Measurements from ENCODE around the gene SLC35F3. TPM values are rescaled to one million over a fixed set of nuclear protein-coding genes. Genes with fewer than 3 reads are reported as not detected.

The SLC35F3 gene
- total RNA-seq, 2 donors from 2014 or later: 0.13 TPM; not detected in 1

DNA sequence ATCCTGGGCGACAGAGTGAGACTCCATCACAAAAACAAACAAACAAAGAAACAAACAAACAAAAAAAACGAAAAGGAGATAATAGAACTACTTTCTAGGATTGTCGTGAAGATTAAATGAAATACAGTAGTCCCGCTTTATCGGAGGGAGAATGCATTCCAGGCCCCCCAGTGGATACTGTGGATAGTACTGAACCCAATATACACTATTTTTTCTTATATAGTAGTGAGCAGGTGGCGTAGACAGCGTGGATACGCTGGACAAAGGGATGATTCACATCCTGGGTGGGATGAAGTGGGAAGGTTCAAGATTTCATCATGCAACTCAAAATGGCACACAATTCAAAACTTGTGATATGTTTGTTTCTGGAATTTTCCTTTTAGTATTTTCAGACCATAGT, 8.0 kb downstream of the SLC35F3 start:
- no peak for DNase-seq
- TF ChIP-seq, protein P1, sequence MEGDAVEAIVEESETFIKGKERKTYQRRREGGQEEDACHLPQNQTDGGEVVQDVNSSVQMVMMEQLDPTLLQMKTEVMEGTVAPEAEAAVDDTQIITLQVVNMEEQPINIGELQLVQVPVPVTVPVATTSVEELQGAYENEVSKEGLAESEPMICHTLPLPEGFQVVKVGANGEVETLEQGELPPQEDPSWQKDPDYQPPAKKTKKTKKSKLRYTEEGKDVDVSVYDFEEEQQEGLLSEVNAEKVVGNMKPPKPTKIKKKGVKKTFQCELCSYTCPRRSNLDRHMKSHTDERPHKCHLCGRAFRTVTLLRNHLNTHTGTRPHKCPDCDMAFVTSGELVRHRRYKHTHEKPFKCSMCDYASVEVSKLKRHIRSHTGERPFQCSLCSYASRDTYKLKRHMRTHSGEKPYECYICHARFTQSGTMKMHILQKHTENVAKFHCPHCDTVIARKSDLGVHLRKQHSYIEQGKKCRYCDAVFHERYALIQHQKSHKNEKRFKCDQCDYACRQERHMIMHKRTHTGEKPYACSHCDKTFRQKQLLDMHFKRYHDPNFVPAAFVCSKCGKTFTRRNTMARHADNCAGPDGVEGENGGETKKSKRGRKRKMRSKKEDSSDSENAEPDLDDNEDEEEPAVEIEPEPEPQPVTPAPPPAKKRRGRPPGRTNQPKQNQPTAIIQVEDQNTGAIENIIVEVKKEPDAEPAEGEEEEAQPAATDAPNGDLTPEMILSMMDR (IDR thresholded peaks at IDR 0.05): no peak
- Histone ChIP-seq H3K4me3 (no peak overlapping the region), H3K4me1 (no peaks in the 10 kb centered on the region), H3K9me3 (no peaks in the 10 kb centered on the region), H3K9ac (ENCODE audit: low read depth in 2 of 2, low read length in 2 of 2) (no peak overlapping the region), H3K27me3 (no peaks in the 10 kb centered on the region), H3K27ac (no peak overlapping the region), H3K36me3 (no peaks in the 10 kb centered on the region)
- intact Hi-C loops (cut with DNase I): no loop called here

DNA sequence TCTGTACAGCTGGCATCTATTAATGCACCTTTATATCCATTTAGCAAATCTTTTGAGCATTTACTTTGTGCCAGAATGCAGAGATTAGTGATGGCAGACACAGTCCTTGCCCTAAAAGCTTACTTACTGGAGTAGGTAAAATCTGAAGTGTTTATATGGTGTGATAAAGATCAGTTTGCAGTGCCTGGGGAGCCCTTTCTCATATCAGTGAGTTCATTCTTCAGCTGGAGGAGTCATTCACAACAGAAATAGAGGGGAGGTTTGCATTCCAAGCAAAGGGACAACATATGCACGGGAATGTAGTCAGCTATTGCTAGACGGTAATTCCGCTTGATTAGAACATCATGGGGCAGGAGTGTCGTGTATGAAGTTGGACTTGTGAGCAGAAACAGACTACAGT, 8.4 kb downstream of the SLC35F3 start:
- no peak for DNase-seq
- Histone ChIP-seq H3K9me3 (no peaks in the 10 kb centered on the region), H3K27ac (no peak overlapping the region), H3K4me1 (no peaks in the 10 kb centered on the region), H3K36me3 (no peaks in the 10 kb centered on the region), H3K9ac (ENCODE audit: low read depth in 2 of 2, low read length in 2 of 2) (no peak overlapping the region), H3K4me3 (no peak overlapping the region), H3K27me3 (no peaks in the 10 kb centered on the region)
- intact Hi-C loops (cut with DNase I): no loop called here
- TF ChIP-seq, protein P1 (IDR thresholded peaks at IDR 0.05): no peak

DNA sequence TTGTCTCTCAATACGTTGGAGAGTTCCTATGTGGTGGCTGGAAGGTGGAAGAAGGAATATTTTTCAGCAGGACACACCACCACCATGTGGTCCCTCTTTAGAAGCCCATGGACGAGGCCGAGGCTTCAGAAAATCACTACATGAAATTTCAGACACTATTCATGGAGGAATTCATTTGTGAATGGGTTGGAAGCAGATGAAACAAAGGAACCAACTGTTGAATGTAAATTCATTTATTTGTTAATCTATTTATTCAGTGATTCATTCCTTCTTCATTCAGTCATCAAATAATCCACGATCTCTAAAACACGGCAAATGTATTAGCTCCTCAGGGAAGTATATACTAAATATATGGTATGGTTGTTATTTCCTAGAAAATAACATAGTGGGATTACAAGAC, 12.2 kb downstream of the SLC35F3 start:
- TF ChIP-seq, protein P1 (IDR thresholded peaks at IDR 0.05): no peak
- H3K9ac ChIP-seq (ENCODE audit: low read depth in 2 of 2, low read length in 2 of 2): no peak overlapping the region
- no peak overlapping the region for H3K4me3 ChIP-seq
- H3K4me1 ChIP-seq: no peaks in the 10 kb centered on the region
- no peak overlapping the region for H3K27ac ChIP-seq
- H3K9me3 ChIP-seq: no peaks in the 10 kb centered on the region
- no peak for DNase-seq
- H3K36me3 ChIP-seq: no peaks in the 10 kb centered on the region
- H3K27me3 ChIP-seq: no peaks in the 10 kb centered on the region
- intact Hi-C loops (cut with DNase I): no loop called here

- no peak overlapping the region for H3K4me3 ChIP-seq
- no peak overlapping the region for H3K27ac ChIP-seq
- no peaks in the 10 kb centered on the region for H3K27me3 ChIP-seq
- TF ChIP-seq, protein P1 (IDR thresholded peaks at IDR 0.05): no peak
- H3K9ac ChIP-seq (ENCODE audit: low read depth in 2 of 2, low read length in 2 of 2): no peak overlapping the region
- H3K36me3 ChIP-seq: no peaks in the 10 kb centered on the region
- H3K4me1 ChIP-seq: no peaks in the 10 kb centered on the region
- intact Hi-C loops (cut with DNase I): no loop called here
- no peaks in the 10 kb centered on the region for H3K9me3 ChIP-seq
- no peak for DNase-seq
Observed at GRCh38 chr1:233919786-233920185, 15.3 kb downstream of the SLC35F3 start.

DNA sequence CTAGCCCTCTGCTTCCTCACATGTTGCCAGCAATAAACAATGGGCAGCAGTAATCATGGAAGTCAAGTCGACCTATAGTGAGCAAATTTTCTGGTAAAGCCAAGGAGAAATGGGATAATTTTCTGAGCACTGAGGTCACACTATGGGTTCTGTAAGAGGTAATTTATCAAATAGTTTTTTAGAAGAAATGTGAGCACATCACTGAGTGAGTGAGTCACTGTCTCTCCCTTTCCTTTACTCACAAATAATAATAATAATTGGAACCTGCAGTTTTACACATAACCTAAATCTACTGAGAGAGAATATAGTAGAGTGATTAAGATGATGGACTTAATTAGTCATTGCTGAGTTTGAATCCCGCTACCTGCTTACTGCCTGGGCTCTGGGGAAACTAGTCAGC, 23.6 kb downstream of the SLC35F3 start:
- intact Hi-C loops (cut with DNase I): no loop called here
- Histone ChIP-seq H3K36me3 (no peaks in the 10 kb centered on the region), H3K27me3 (no peaks in the 10 kb centered on the region), H3K4me3 (no peak overlapping the region), H3K27ac (no peak overlapping the region), H3K9me3 (no peaks in the 10 kb centered on the region), H3K4me1 (no peaks in the 10 kb centered on the region), H3K9ac (ENCODE audit: low read depth in 2 of 2, low read length in 2 of 2) (no peak overlapping the region)
- TF ChIP-seq, protein P1 (IDR thresholded peaks at IDR 0.05): no peak
- DNase-seq: no peak

DNA sequence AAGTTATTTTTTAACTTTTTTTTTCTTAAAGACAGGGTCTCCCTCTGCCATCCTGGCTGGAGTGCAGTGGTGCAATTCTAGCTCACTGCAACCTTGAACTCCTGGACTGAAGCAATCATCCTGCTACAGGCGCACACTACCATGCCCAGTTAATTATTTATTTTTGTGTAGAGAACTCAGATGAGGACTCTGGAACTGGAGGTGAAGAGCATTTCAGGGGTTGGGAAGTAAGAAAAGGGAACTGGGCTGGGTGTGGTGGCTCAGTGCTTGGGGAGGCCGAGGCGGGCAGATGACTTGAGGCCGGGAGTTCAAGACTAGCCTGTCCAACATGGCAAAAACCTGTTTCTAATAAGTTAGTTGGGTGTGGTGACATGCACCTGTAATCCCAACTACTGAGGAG, 28.9 kb downstream of the SLC35F3 start:
- H3K27ac ChIP-seq: no peak overlapping the region
- DNase-seq: no peak
- intact Hi-C loops (cut with DNase I): no loop called here
- H3K9me3 ChIP-seq: no peaks in the 10 kb centered on the region
- H3K27me3 ChIP-seq: no peaks in the 10 kb centered on the region
- H3K4me1 ChIP-seq: no peaks in the 10 kb centered on the region
- H3K36me3 ChIP-seq: no peaks in the 10 kb centered on the region
- TF ChIP-seq, protein P1 (IDR thresholded peaks at IDR 0.05): no peak
- no peak overlapping the region for H3K4me3 ChIP-seq
- H3K9ac ChIP-seq (ENCODE audit: low read depth in 2 of 2, low read length in 2 of 2): no peak overlapping the region

All from colonic mucosa (tissue), 4 donors.